ENCODE measurements around the gene CUX1.

The CUX1 gene

GRCh38 chr7:102230593-102230992 lies 413.2 kb downstream of the CUX1 start:
- peak; percentile 55 for DNase-seq (ENCODE audit: low read depth)
- no peak overlapping the region for H3K4me3 ChIP-seq (ENCODE audit: low read length)
- TF ChIP-seq CTCF (IDR thresholded peaks at IDR 0.05; ENCODE audit: insufficient read depth, low read depth, low read length, missing control alignments): no peak

GRCh38 chr7:102232611-102233286 lies 415.3 kb downstream of the CUX1 start:
- no peak for TF ChIP-seq CTCF (IDR thresholded peaks at IDR 0.05; ENCODE audit: insufficient read depth, low read depth, low read length, missing control alignments)

GRCh38 chr7:102234131-102234530 lies 416.7 kb downstream of the CUX1 start:
- no peak for DNase-seq (ENCODE audit: low read depth)
- no peak for TF ChIP-seq CTCF (IDR thresholded peaks at IDR 0.05; ENCODE audit: insufficient read depth, low read depth, low read length, missing control alignments)
- H3K4me3 ChIP-seq (ENCODE audit: low read length): no peak overlapping the region

More at GRCh38 chr7:102232611-102233286, 415.3 kb downstream of the CUX1 start:
- no peak for DNase-seq (ENCODE audit: low read depth)
- no peak overlapping the region for H3K4me3 ChIP-seq (ENCODE audit: low read length)

- H3K4me3 ChIP-seq (ENCODE audit: low read length): no peak overlapping the region
- TF ChIP-seq CTCF (IDR thresholded peaks at IDR 0.05; ENCODE audit: insufficient read depth, low read depth, low read length, missing control alignments): no peak
- DNase-seq (ENCODE audit: low read depth): no peak
Observed at GRCh38 chr7:102234801-102235550, 417.6 kb downstream of the CUX1 start.

- DNase-seq (ENCODE audit: low read depth): no peak
- TF ChIP-seq CTCF (IDR thresholded peaks at IDR 0.05; ENCODE audit: insufficient read depth, low read depth, low read length, missing control alignments): no peak
- no peak overlapping the region for H3K4me3 ChIP-seq (ENCODE audit: low read length)
Observed at GRCh38 chr7:102236102-102236501, 418.7 kb downstream of the CUX1 start.

- no peak overlapping the region for H3K4me3 ChIP-seq (ENCODE audit: low read length)
- peak; percentile 67 for DNase-seq (ENCODE audit: low read depth)
- peak; percentile 78 for TF ChIP-seq CTCF (IDR thresholded peaks at IDR 0.05; ENCODE audit: insufficient read depth, low read depth, low read length, missing control alignments)
Observed at GRCh38 chr7:102236592-102237287, 419.3 kb downstream of the CUX1 start.

All from epithelial cell of esophagus (primary cell).